ENCODE measurements around the gene LRRC26. TPM values are rescaled to one million over a fixed set of nuclear protein-coding genes. Genes with fewer than 3 reads are reported as not detected.
A peak's percentile ranks its signal among the peaks of the same experiment; 100 is the strongest.

The LRRC26 gene
- total and polyA plus RNA-seq, 2 of the 13 experiments (the other 11 are each of a cell fraction or from before 2014, with no cell fraction given): not detected

- TF ChIP-seq PRDM4 (CRISPR knock-in tag; IDR thresholded peaks at IDR 0.05; ENCODE audit: borderline replicate concordance) (no peak), ZNF543 (CRISPR knock-in tag; IDR thresholded peaks at IDR 0.05) (no peak), ZNF784 (CRISPR knock-in tag; IDR thresholded peaks at IDR 0.05; ENCODE audit: borderline replicate concordance) (no peak), FOXO4 (CRISPR knock-in tag; conservative IDR thresholded peaks at IDR 0.05) (no peak), ZNF678 (CRISPR knock-in tag; IDR thresholded peaks at IDR 0.05) (no peak), EED (CRISPR knock-in tag; IDR thresholded peaks at IDR 0.05) (0 out of 2 replicates have a peak, but pooled peaks have one; percentile 49), NKX3-1 (CRISPR knock-in tag; IDR thresholded peaks at IDR 0.05) (no peak), RBFOX2 (IDR thresholded peaks at IDR 0.05; ENCODE audit: low read depth, low read length) (no peak), ZNF609 (CRISPR knock-in tag; IDR thresholded peaks at IDR 0.05; ENCODE audit: borderline replicate concordance) (peak; percentile 3; the same call in 1 of the 2 replicates)
These were observed 31.5 kb upstream of the LRRC26 start (continued) for GRCh38 chr9:137201205-137201868.

All from HepG2 (cell line).